SHP77 (cell line): ENCODE data around the gene SEM1.
A peak's percentile ranks its signal among the peaks of the same experiment; 100 is the strongest.
"Not testable (repeated sequence)": the region's sequence is repeated elsewhere in the genome, so short reads cannot be mapped to it uniquely, and the experiment has no call there.

Experiments
- DNase-seq, 2 experiments: peaks; one replicate each; lab custom pipeline; 2025; lab: John Stamatoyannopoulos, UW

The SEM1 gene

DNA sequence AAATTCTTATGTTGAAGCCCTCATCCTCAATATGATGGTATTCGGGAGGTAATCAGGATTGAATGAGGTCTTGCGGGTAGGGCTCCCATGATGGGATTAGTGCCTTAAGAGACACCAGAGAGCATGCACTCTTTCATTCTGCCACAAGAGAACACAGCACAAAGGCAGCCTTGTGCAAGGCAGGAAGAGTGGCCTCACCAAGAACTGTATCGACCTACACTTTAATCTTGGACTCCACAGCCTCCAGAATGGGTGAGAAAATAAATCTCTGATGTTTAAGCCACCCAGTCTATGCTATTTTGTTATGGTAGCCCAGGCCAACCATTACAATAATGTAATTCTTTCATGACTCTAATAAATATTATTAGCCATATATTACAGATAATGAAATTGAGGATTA is 8.4 kb downstream of the SEM1 start:
- no peak for DNase-seq

- DNase-seq, result no peak
Measured at GRCh38 chr7:96700516-96700915, 9.1 kb downstream of the SEM1 start.

DNA sequence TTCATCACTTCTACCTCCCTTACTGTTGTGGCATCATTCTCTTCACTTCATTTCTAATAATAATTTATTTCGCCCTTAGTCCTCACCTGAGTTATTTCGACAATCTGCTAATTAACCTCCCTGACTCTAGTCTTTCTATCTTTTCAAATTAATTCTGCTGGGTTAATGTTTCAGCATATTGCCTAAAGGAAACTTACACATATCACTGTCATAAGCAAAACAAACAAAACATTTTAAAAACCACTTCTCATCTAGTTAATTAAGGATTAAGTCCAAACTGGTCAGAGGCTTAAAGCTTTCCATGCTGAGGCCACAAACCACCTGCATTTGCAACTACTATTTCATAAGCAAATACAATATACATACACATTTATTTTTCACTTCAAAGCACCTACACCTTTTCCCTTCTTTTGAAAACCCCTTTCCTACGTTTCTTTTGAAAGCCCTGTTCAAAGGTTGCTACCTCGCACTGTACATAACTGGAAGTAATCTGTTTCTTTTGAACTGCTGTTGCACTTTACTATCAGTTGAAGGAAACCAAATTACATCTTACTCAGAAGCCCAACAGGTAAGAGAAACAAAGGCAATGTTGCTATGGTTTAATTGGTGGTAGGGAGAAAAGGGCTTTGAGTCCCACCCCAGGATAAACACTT is 10.3 kb downstream of the SEM1 start:
- no peak for DNase-seq

GRCh38 chr7:96698449-96698848 is 11.2 kb downstream of the SEM1 start:
- DNase-seq, result not testable (repeated sequence)

- no peak for DNase-seq
Measured at GRCh38 chr7:96697822-96698221, 11.8 kb downstream of the SEM1 start.

DNA sequence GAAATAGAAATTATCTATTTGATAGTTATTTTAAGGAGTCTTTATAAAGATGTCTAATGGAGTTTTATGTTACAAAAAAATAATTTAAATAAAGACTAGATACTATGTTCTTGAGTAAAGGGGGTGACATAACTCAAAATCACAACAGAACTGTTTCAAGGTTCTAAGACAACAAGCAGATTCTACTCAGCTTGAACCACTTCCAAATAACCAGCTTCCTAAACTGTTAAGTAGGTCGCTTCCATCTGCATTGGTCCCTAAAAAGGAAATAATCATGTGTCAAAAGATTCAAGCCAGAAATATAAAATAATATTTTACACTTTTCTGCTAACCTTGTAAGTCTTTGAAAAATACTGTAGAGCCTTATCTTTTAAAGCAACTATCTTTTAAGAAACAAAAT is 14.1 kb downstream of the SEM1 start:
- no peak for DNase-seq

DNA sequence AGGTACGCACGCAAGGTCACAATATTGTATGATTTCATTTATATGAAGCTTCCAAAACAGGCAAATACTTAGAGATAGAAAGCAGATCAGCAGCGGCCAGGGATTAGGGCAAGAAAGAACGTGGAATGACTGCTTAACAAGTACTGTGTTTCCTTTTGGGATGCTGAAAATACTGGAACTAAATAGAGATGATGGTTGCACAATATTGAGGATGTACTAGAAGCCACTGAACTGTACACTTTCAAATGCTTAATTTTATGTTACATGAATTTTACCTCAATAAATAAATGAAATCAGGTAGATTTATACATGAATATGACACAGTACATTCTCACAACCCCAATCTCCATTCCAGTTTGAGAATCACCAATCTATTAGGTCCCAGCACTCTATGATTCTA is 15.6 kb downstream of the SEM1 start:
- no peak for DNase-seq

GRCh38 chr7:96691702-96692101 is 17.9 kb downstream of the SEM1 start:
- DNase-seq, result no peak

- no peak for DNase-seq
Measured at GRCh38 chr7:96689414-96689813, 20.2 kb downstream of the SEM1 start.

DNA sequence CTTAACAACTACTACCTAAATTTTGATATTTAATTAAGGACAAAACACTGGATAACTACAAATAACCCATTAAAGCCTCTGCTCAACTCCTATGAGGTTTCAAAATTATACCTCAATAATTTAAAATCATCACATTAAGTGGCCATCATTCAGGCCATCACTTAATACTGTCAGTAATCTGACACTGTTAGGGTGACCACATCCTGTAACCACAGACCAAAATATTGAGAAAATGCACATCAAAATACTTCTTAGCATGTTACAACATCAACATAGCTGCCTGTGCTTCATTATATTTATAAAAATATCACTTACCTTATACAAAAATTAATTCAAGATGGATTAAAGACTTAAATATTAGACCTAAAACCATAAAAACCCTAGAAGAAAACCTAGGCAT is 23.3 kb downstream of the SEM1 start:
- no peak for DNase-seq

DNA sequence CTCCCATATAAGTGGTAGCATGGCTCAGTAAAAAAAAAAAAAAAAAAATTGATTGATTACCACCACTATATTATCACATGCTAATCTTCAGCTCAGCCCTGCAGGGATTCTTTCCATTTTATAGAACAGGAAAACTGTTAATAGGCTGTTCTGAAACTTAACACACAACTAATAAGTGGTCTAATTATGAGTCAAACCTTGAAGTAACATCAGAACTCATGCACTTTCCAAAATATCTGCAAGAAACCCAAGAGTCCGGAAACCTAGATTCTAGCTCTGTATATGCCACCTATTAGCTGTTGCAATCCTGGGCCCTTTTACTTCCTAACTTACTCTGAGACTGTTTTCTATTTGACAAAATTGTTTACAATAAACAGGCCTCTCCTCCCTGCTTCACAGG is 23.9 kb downstream of the SEM1 start:
- DNase-seq, result no peak

DNA sequence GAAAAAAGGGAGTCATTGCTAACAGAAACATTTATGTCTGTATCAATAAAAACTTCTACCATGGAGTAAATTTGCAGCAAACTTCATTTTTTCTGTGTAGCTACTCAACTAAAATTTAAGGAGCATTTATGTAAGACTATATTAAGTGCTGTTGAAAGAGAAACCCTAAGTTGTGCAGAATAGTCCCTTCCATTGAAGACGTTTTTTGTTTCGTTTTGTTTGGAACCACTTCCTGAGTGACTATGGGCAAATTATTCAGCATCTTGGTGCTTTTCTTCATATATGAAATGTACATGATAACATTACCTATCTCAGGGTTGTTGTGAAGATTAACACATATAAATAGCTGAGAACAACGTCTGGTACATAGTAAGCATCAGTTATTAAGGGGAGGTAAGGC is 24.3 kb downstream of the SEM1 start:
- DNase-seq, result no peak

- no peak for DNase-seq
Measured at GRCh38 chr7:96679886-96680285, 29.8 kb downstream of the SEM1 start.

DNA sequence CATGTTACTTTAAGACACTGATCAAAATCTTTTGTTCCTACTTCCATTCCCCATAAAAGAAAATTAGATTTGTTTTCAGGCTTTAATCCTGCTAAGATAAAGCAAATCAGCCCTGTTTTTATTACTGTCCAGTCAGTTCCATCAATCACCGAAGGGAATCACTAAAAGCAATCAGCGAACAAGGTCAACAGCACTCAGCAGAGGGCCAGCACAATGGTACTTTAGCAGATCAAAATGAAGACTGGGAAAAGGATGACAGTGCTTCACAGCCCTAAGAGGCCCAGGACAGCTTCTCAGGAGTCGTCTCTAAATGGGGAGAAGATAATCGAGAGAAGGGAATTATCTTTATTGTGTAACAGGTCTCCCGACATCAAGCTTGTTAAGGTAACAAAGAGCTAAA is 32.7 kb downstream of the SEM1 start:
- DNase-seq, result no peak

DNA sequence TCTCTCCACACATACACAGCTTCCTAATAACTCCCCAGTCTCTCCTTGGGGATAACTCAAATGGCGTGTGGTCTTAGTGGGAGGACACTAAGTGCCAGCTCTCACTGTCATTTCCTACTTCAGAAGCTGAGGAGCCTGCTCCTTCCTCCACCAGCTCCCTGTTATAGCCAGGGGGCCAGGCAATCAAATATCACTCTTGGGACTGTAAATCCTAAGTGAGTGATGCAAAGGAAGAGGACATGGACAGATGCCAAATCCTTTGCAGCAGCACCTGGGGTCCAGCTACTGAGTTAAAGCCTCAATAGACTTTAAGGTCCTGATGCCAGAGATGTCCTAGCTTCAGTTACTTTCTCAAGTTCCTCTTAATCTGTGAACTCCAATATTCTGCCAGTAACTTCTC is 34.1 kb downstream of the SEM1 start:
- DNase-seq, result peak; percentile 11 to 14

GRCh38 chr7:96674565-96674964 is 35.1 kb downstream of the SEM1 start:
- DNase-seq, result no peak

DNA sequence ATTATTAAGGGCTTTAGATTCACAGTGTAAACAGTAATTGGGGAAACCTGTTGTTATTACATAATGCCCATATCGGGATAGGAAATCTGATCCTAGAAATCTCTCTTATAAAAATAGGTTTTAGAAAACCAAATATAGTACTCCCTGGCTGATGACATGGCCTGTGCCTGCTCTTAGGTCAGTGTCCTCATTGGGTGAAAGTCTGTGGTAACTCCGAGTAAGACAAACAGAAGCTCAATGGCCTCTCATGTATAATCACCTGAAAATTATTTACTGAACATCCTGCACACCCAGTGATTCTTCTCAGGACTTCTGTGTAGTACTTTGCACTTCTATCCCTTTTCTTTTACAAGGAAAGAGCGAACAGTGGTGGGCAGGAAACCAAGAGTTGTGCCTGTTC is 37.8 kb downstream of the SEM1 start:
- DNase-seq, result no peak

- DNase-seq, result no peak
Measured at GRCh38 chr7:96670338-96671289, 39.0 kb downstream of the SEM1 start.

DNA sequence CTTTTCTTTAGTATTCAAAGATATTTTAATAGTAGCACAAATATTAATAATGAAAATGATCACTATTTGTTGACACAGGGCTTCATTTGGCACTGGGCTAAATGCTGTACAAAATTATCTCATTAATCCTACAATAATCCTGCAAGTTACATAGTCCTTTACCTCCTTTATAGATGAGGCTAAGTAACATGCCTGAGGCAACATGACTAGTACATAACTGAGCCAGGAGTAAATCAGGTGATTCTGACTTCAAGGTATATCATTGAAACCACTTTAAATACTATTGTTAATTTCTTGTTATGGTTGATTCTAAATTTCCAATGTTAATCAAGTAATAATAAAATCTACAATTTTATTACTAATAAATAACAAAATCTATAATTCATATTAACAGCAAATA is 39.8 kb downstream of the SEM1 start:
- no peak for DNase-seq

- DNase-seq, result no peak
Measured at GRCh38 chr7:96667026-96667425, 42.6 kb downstream of the SEM1 start.

DNA sequence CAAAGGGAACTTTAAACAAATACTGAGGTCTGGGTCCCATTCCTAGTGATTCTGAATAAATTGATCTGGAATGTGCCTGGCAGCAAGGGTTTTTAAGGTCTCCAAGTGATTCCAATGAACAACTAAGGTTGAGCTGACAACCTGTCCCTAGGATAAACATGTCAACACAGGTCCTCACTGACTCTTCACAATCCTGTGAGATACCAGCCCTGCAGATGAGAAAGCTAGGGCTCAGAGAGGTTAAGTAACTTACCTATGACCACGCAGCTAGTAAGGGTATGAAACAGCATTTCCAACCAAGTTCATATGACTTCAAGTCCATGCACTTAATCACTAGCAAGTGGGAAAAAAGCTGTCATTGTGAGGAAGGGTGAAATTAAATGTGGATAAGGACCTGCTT is 44.0 kb downstream of the SEM1 start:
- no peak for DNase-seq

DNA sequence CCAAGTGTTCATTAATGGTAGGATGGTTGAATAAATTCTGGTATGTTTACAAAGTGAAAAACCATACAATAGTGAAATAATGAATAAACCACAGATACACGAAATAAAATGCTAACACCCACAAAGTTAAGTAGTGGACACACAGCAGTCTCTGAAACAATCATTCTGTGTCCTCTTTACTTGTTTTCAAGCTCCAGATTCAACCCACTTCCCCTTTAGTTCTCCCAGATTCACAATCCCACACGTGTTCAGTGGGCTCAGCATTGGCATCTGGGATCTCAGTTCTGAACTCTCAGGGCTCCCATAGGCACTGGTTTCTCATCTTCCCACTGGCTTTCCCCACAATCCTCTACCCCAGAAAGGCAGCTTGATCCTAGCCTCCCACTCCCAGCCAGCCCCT is 44.9 kb downstream of the SEM1 start:
- no peak for DNase-seq

GRCh38 chr7:96663871-96664445 is 45.7 kb downstream of the SEM1 start:
- DNase-seq, result no peak
